H1 (cell line): Measurements from ENCODE around the gene NKD2. TPM values are rescaled to one million over a fixed set of nuclear protein-coding genes. Genes with fewer than 3 reads are reported as not detected.

Experiments used
- BACH1 ChIP-seq: IDR thresholded peaks from 2 replicates; pipeline ENCODE4 v1.6.1; 2012; ENCODE audit warnings: low read length, improper control_type of control experiment
- KDM5A ChIP-seq: fragments of 200-600 bp; IDR thresholded peaks from 2 replicates; pipeline ENCODE4 v1.7.1; 2012; ENCODE audit warnings: mild to moderate bottlenecking, low read length, inconsistent platforms, mixed read lengths
- TCF12 ChIP-seq: IDR thresholded peaks from 2 replicates; pipeline ENCODE4 v1.6.1; 2011; ENCODE audit warnings: low read depth, mild to moderate bottlenecking, low read length
- polyA plus RNA-seq, 7 experiments: library from polyadenylated mRNA; depleted of rRNA in 3 of 7; stranded (reverse) in 5 of 7; unstranded in 2 of 7; fragments of >200 nt in 5 of 7; fragments of 200-250 nt in 2 of 7; gene quantifications; 1 replicate in 5 of 7; 2 replicates in 1 of 7; 4 replicates in 1 of 7; pipeline versions ENCODE4 v1.2.1 to v1.2.3, GENCODE V29; 2011 to 2013; ENCODE audit warnings: missing spikeins in 2 of 7, mixed read lengths in 2 of 7
- total RNA-seq: library from RNA; stranded (reverse); fragmentation: NEBNext Ultra II Directional; extraction: Animal tissue kit (Norgen Biotek cat#: 25700); gene quantifications from 2 replicates; pipeline ENCODE4 v1.2.1, GENCODE V29; 2021
- TF ChIP-seq, protein P1 (sequence below): IDR thresholded peaks from 2 replicates; pipeline ENCODE4 v1.6.1; 2011; ENCODE audit warnings: low read depth, mild to moderate bottlenecking, low read length; ENCODE audit not compliant: insufficient read depth

NKD2 gene
- total and polyA plus RNA-seq, 2 of the 8 experiments (the other 6 are each of a cell fraction or from before 2014, with no cell fraction given): 5.5 to 7.9 TPM

DNA sequence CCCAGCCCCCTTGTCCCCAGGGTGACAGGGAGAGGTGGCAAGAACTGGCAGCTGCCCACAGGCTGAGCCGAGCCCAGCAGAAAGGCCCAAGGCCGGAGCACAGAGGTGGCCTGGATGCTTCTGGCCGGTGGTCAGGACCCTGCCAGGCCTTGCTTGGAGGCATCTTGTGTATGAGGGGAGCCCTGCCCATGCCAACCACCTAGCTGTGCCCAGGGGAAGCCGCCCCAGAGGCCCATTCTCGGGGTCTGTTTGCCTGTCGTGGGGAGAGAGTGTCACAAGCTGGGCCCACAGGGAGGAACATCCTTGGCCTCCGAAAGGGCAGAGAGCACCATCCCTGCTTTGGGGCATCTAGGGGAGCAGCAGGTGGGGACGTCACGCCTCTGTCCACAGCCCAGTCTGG is 10.0 kb downstream of the NKD2 start (continued):
- TF ChIP-seq TCF12 (no peak), KDM5A (no peak), BACH1 (no peak)
- TF ChIP-seq, protein P1, sequence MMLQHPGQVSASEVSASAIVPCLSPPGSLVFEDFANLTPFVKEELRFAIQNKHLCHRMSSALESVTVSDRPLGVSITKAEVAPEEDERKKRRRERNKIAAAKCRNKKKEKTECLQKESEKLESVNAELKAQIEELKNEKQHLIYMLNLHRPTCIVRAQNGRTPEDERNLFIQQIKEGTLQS: no peak
